Parathyroid adenoma (tissue), 2 donors: Measurements from ENCODE around the gene SH3BP4.

Experiments
- H2AFZ ChIP-seq: fragments of 300-600 bp; sonication (generic); one replicate; pipeline ENCODE4 v1.7.0; 2017; ENCODE audit warnings: antibody characterized with exemption, mild to moderate bottlenecking
- H3K27ac ChIP-seq: fragments of 300-600 bp; sonication (generic); one replicate; pipeline ENCODE4 v1.7.0; 2017
- H3K27me3 ChIP-seq: fragments of 300-600 bp; sonication (generic); one replicate; pipeline ENCODE4 v1.7.0; 2017; ENCODE audit warnings: low read length; ENCODE audit not compliant: control insufficient read depth, insufficient read depth
- H3K36me3 ChIP-seq: fragments of 300-600 bp; sonication (generic); one replicate; pipeline ENCODE4 v1.7.0; 2017; ENCODE audit warnings: low read length; ENCODE audit not compliant: control insufficient read depth, insufficient read depth
- H3K4me1 ChIP-seq: fragments of 300-600 bp; sonication (generic); one replicate; pipeline ENCODE4 v1.7.0; 2017; ENCODE audit warnings: control low read depth
- H3K4me2 ChIP-seq: fragments of 300-600 bp; sonication (generic); one replicate; pipeline ENCODE4 v1.7.0; 2017; ENCODE audit warnings: low read length
- H3K4me3 ChIP-seq: fragments of 300-600 bp; sonication (generic); one replicate; pipeline ENCODE4 v1.7.0; 2017; ENCODE audit warnings: low read depth, low read length
- H3K79me2 ChIP-seq: fragments of 300-600 bp; sonication (generic); one replicate; pipeline ENCODE4 v1.7.0; 2017; ENCODE audit warnings: control low read depth
- H3K9ac ChIP-seq: fragments of 300-600 bp; sonication (generic); one replicate; pipeline ENCODE4 v1.7.0; 2017; ENCODE audit warnings: mild to moderate bottlenecking
- H3K9me3 ChIP-seq: fragments of 300-600 bp; sonication (generic); one replicate; pipeline ENCODE4 v1.7.0; 2017; ENCODE audit warnings: low read length; ENCODE audit not compliant: control insufficient read depth
- CTCF ChIP-seq: fragments of 300-600 bp; sonication (generic); IDR thresholded peaks from one replicate; pipeline ENCODE4 v1.7.0; 2017; ENCODE audit warnings: antibody characterized with exemption, mild to moderate bottlenecking
- donor health status: primary hyperparathyroidism.

SH3BP4 gene

GRCh38 chr2:234958746-234959395 lies 7.1 kb downstream of the SH3BP4 start:
- Histone ChIP-seq H3K36me3 (no peaks in the 10 kb centered on the region), H3K27me3 (no peaks in the 10 kb centered on the region), H3K4me2 (no peak overlapping the region), H2AFZ (no peak overlapping the region), H3K4me1 (no peaks in the 10 kb centered on the region), H3K27ac (no peak overlapping the region), H3K9ac (no peak overlapping the region), H3K4me3 (no peak overlapping the region), H3K79me2 (no peaks in the 10 kb centered on the region), H3K9me3 (no peaks in the 10 kb centered on the region)
- no peak for TF ChIP-seq CTCF

GRCh38 chr2:234960175-234961088 lies 8.6 kb downstream of the SH3BP4 start:
- H3K27me3 ChIP-seq, result no peaks in the 10 kb centered on the region
- no peak overlapping the region for H3K9ac ChIP-seq
- no peaks in the 10 kb centered on the region for H3K79me2 ChIP-seq
- H3K4me1 ChIP-seq, result no peaks in the 10 kb centered on the region
- TF ChIP-seq CTCF, result no peak
- no peak overlapping the region for H3K27ac ChIP-seq
- no peaks in the 10 kb centered on the region for H3K9me3 ChIP-seq
- H3K36me3 ChIP-seq, result no peaks in the 10 kb centered on the region
- H2AFZ ChIP-seq, result no peak overlapping the region
- no peak overlapping the region for H3K4me3 ChIP-seq
- no peak overlapping the region for H3K4me2 ChIP-seq

DNA sequence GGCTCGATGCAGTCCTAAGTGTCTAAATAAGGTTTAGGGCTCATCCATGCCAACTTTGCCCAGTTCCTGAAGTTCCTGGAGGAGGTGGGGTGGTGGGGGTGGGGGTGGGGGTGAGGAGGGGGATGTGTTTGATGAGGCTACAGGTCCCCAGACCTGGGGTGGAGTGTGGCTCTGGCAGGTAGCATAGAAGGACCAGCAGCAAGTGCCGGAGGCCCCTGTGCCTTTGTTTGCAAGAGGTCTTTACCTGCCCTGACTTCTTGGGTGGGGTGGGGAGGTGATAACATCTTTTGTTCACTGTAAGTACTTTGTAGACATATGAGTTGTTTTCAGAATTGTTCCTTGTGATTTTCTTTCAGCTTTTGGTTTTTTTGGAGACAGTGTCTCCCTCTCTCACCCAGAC lies 10.0 kb downstream of the SH3BP4 start:
- H3K36me3 ChIP-seq, result no peaks in the 10 kb centered on the region
- no peak overlapping the region for H2AFZ ChIP-seq
- H3K9me3 ChIP-seq, result no peaks in the 10 kb centered on the region
- H3K9ac ChIP-seq, result no peak overlapping the region
- no peak for TF ChIP-seq CTCF
- no peaks in the 10 kb centered on the region for H3K4me1 ChIP-seq
- no peak overlapping the region for H3K4me2 ChIP-seq
- no peaks in the 10 kb centered on the region for H3K27me3 ChIP-seq
- H3K79me2 ChIP-seq, result no peaks in the 10 kb centered on the region
- no peak overlapping the region for H3K4me3 ChIP-seq
- no peak overlapping the region for H3K27ac ChIP-seq

DNA sequence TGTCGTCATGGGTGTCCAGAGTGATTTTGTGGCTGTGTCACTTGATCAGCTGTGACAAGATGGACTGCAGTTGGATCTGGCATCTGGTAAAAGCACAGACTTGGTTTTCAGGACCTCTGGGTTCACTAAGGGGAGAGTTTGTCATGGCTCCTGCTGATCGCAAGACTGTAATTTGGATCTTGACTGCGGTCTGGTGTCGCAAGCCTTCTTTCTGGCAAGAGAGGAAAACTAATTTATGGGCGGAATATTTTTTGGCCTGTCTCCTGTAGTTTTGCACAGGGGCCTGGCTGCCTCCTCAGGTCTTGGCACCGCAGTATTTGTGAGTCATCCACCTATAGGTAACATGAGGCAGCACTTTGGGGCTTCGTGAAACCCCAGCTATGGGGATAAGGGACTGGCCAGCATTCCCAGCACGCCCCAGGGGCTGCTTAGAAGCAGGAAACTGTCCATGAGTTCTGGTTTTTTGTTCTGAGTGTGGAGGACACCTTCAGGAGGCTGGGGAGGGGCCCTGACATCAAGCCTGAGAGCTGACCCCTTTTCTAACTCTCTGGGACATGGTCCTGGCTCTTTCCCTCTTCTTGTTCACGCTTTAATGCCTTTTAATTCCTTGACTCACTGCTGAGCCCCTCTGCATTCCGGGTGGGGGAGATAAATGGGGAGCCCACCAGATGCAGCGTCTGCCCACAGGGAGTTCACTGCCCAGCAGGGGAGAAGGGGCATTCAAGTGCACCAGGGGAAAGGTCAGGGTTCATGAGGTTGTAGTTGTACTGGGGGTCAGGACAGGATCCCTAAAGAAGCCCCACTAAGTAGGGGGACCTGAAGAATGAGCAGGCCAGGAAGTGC lies 12.2 kb downstream of the SH3BP4 start:
- H3K27ac ChIP-seq, result no peak overlapping the region
- no peak for TF ChIP-seq CTCF

More for the DNA sequence above, 12.2 kb downstream of the SH3BP4 start:
- Histone ChIP-seq H3K79me2 (no peaks in the 10 kb centered on the region), H3K27me3 (no peaks in the 10 kb centered on the region), H3K4me2 (no peak overlapping the region), H3K4me1 (no peaks in the 10 kb centered on the region), H3K36me3 (no peaks in the 10 kb centered on the region), H2AFZ (no peak overlapping the region), H3K4me3 (no peak overlapping the region), H3K9me3 (no peaks in the 10 kb centered on the region), H3K9ac (no peak overlapping the region)
